NCI-H2171 (cell line): Measurements from ENCODE around the gene AADAC.
"Not testable (repeated sequence)": the region's sequence is repeated elsewhere in the genome, so short reads cannot be mapped to it uniquely, and the experiment has no call there.

Experiments
- DNase-seq: peaks from one replicate; lab custom pipeline; 2025; lab: John Stamatoyannopoulos, UW

Gene AADAC

DNA sequence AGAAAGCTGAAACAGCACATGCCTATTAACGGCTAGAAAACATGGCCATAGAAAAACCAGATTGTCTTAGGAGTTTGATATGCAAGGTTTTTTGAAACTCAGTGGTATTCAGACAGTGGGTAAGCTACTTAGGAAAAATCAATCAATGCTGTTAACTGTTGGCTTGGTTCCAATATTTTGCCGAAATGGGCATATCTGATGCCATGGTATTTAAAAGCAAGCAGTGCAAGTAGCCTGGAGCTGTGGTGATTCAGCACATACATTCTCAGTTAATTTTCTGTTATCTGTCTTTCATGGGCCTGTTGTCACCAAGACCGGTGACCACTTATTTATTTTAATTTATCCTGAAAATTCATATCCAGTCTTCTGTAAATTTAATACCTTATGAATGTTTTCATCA, 42.2 kb downstream of the AADAC start:
- DNase-seq = no peak

DNA sequence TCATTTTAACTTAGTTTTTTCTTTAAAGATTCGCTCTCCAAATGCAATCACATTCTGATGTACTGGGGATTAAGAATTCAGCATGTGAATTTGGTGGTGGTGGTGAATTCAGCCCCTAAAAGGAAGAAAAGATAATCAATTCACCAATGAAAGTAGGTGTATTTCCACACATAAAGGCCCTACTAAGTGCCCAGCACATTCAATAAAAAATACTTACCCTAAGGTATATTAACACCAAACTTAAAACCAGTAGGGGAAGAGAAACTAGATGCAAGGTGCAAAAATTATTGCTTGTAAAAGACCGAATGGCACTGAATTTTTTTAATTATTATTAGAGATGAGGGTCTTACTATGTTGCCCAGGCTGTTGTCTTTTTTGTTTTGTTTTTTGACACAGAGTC, 42.7 kb downstream of the AADAC start:
- no peak for DNase-seq

DNA sequence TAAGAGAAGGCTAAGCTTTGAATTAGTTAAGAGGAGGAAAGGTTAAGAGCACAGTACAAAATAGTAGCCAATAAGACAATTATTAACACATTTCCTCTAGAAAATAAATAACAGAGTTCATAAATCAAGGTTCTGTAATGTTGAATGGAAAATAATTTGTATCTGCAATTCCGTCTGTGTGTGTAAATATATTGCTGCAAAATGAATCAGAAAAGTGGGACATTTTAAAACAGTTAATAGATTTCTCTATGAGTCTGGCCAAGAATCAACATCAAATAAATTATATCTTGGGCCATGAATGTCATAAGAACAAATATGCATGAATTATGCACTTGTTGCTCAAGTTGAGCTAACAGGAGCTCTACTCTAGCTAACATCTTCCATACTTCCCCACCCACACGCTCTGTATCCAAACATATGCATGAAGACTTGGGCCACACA, 45.3 kb downstream of the AADAC start:
- no peak for DNase-seq

DNA sequence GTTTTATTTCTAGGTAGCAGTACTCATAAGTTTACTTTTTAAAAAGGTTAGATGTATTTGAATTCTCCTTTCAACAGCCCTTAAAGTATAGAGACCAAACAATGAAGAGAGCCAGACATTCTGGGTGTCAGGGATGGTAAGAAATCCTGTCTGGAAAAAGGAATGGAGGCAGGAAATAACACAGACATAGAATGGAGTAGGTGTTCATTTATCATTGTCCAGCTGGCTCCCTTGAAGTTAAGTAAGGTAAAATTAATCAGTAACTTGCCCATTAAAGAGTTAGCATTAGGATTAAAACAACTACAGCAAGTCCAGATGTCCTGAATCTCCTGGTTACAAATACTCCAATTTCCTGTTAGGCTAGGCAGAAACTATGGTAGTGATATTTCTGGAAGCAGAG, 46.0 kb downstream of the AADAC start:
- DNase-seq = no peak

DNA sequence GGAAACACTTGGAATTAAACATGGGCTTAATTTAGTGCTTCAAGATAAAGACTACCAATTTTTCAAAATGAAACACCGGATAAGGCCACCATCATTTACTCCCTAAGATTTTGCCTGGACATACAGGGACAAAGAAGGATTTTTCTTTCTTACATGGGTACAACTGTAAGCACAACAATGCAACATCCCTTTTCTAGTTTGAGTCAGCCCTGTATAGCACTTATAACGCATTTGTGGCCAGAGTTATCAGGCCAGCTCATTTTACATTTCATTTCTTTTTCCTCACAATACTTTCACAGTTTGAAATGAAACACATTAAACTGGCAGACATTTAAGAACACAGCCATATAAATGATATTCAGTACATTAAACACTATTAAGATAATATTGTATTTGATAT, 49.7 kb downstream of the AADAC start:
- DNase-seq = no peak

DNA sequence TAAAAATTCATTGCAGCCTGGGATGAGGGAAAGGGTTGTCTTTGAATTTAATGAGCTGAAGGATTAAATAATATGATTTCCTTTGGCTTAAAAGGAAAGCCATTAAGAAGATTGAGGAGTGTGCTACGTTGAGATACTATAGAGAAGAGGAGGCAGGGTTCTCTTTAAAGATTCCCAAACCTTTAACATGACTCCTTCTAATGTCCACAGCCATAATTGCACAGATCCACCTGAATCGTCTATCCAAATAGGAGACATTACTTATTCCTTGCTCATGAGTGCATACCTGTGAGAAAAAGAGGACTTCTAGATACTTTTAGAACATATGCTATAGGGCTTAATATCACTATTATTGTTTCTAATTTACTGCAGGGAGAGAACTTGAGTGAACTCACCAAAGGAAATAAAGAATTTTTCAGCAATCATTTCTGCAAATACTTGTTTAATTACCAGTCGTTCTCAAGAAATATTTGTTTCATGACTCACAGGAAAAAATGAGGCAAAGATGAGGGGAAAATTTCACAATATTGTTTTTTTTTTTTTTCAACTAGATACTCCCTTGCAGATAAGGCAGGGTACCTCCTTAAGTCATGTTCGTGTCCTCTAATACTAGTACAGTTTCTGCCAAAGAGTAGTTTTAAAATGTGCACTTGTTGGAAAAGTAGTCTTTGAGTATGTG, 50.6 kb downstream of the AADAC start:
- DNase-seq = no peak

DNA sequence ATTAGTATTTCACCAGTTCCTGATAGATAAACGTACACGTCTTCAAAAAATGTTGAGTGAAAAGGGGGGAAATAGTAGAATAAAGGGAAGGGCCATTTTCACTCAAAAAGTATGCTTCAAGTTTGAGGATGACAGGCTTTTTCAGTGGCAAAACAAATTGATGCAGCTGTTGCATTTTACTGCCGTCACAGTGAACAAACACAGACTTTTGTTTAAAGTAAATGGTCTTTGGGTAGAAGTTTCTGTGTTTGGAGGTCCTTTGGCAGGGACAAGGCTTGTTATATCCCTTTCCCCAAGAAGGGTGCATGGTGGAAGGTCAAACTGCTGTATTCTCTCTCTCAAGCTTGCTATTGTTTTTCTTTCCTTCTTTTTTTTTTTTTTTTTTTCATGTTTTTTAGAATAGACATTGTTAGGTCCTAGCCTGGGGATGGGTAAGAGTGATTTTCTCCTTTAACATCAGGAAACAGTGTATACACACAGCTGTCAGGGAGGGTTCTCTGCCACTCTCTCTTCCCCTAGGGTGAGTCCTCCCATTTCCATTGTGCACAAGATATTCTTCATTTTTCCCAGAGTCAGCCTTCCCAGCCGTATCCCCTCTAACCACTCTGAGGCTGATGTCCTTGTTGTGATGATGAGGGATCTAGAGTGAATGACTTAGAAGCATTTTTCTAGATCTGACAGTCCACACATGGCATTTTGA, 52.9 kb downstream of the AADAC start:
- DNase-seq = no peak

DNA sequence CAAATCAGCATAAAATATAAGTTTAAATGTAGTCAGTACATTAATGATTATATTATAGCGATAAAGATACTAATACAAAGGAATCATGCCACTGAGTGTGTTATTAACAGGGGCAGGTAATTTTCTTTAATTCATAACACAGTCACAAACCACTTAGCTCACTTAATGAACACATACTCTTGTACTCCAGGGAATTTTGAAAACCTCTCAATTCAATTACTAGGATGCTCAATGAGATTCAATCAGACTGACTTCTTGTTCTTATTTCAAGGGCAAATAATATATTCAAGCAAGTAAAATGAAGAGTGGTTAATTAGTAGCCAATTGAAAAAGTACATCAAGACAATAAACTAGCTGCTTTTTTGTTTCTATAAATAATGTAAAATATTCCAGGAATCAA, 53.8 kb downstream of the AADAC start:
- DNase-seq = no peak

DNA sequence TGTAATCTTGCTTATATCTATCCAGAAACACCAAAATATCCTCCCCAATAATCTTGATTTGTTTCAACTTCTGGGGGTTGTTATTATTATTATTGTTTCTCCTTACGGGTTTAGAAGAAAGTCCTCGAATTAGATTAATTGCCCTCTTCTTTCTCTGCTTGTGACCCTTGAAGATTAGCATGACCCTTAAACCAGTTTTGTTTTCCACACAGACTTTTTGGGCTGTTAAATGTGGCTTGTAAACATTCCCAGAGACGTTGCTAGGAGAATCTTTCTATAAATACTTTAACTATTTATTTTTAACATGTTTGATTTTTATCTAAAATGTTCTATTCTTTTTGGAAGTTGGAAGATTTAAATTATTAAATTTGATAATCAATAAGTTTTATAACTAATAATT, 55.3 kb downstream of the AADAC start:
- DNase-seq = no peak

DNA sequence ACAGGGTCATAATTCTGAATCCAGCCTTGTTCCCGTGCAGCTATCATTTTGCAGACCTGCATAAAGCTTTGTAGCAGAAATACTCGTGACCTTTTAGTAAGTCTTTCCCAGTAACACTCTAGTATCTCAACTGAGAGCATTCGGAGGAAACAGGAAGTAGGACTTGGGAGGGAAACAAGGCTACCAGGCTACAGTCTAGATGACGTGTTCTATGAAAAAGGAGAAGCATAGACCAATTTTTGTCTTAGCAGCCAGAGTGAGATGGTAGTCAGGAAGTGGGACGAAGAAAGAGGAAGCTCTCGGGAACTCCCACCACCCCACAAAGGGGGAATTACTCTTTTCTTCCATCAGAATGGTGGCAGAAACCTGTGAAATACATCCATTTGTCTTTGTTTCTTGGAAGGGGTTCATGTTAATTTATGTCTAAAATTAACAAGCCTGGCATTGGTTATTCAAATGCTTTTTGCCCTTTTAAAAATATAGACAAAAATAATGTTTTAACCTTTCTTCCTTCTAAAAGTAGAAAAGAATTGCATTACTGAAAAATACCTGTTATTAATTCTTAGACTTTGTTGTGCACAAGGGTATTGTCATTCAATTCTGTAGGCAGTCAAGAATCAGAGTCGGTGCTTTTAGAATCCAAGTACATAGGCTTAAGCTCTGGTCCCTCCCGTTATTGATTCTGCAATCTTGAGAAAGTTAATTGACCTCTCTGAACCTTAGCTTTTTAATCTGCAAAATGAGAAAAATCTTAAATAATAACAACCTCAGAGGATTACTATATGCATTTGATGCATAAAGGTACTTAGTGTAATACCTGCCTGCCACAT, 57.9 kb downstream of the AADAC start:
- no peak for DNase-seq

DNA sequence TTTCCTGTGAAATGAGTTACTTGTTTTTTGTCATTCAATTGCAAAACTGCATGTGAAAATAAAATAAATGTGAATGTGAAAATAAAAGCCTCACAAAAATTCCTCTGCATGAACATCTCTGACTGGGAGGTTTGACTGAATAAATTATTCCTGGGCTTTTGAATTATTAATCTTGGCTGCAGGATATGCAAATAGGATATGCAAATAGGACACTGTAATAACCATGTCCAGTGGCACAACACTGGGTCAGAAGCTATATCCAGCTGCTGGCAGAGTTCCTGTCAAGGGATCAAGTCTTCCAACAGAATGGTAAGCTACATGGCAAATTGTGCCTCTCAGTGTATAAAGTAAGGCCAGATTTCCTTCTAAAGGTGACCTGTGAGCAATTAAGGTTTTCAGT, 59.5 kb downstream of the AADAC start, which contains the start of gene SUCNR1:
SUCNR1 (plus strand) TSS at position 246 of the 400 bp plus-strand sequence. CDS start 6,250 bp downstream, outside the sequence.
- DNase-seq = no peak

DNA sequence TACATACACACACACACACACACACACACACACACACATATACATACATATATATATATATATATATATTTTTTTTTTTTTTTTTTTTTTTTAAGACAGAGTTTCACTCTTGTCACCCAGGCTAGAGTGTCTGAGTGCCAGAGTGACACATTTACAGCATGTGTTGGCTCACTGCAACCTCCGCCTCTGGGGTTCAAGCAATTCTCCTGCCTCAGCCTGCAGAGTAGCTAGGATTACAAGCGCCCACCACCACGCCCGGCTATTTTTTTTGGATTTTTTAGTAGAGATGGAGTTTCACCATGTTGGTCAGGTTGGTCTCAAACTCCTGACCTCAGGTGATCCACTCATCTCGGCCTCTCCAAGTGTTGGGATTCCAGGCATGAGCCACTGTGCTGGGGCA, 60.2 kb downstream of the AADAC start:
- not testable (repeated sequence) for DNase-seq

DNA sequence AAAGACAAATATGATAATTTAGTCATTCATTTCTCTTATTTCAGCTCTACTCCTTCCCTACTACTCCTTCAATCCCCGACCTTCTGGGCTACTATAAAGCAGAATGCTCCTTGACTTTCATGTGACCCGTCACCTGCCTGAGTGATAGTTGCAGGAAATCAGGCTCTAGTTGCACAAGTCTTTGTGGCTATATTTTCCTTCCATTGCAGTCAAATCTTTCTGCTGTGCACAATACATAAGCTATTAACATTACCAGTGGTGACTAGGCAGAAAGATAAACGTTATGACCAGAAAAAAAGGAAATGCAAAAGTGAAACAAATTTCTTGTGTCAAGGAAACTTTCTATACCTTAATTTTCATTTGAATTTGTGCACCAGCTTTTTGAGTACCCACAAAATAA, 61.8 kb downstream of the AADAC start:
- DNase-seq = no peak

DNA sequence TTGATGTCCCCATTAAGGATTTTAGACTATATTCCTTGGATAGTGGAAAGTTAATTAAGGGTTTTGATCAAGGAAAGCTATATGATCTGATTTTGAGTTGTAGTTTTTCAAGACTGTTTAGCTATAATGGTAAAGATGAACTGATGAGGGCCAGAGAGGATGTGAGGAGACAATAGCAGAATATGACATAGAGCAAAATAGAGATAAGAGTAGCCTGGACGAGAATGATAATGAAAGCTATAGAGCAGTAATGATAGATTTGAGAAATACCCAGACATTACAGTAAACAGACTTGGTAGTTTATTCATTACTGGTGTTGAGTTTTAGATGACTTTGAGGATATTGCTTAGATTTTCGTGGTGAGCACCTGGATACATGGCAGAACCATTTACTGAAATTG, 63.4 kb downstream of the AADAC start:
- no peak for DNase-seq
